GM12801 (cell line): ENCODE measurements around the gene NTS.

Experiments used
- TF ChIP-seq, protein P1 (sequence below): IDR thresholded peaks from one replicate; pipeline ENCODE4 v1.5.1; 2011; ENCODE audit warnings: control low read depth; ENCODE audit not compliant: insufficient read length; ENCODE audit errors: extremely low read depth

The NTS gene

DNA sequence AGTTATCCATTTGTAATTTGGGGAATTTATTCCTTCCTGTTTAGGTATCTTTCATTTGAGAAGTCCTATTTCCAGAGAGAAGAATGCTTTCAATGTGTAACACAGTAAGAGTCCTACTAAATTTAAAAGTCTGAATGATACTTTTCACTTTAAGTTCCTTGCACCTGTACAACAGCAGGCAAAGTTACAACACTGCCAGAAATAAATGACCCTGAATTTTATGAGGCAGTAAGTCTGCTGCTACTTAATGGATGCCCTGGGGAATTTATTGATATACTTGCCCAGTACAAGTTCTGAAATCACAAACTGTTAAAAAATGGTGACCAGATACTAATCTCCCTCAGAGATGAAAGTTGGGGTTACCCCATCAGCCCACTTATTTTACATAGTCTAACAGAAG lies 53.1 kb downstream of the NTS start:
- TF ChIP-seq, protein P1, sequence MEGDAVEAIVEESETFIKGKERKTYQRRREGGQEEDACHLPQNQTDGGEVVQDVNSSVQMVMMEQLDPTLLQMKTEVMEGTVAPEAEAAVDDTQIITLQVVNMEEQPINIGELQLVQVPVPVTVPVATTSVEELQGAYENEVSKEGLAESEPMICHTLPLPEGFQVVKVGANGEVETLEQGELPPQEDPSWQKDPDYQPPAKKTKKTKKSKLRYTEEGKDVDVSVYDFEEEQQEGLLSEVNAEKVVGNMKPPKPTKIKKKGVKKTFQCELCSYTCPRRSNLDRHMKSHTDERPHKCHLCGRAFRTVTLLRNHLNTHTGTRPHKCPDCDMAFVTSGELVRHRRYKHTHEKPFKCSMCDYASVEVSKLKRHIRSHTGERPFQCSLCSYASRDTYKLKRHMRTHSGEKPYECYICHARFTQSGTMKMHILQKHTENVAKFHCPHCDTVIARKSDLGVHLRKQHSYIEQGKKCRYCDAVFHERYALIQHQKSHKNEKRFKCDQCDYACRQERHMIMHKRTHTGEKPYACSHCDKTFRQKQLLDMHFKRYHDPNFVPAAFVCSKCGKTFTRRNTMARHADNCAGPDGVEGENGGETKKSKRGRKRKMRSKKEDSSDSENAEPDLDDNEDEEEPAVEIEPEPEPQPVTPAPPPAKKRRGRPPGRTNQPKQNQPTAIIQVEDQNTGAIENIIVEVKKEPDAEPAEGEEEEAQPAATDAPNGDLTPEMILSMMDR = no peak
